Mesodermal cell (in vitro differentiated cells): ENCODE results near the gene DRC7.

ENCODE experiments used
- H3K27ac ChIP-seq: 2 replicates; pipeline ENCODE4 v1.7.0; 2013; ENCODE audit warnings: mild to moderate bottlenecking, low read depth, low read length, moderate library complexity; ENCODE audit not compliant: severe bottlenecking
- H3K36me3 ChIP-seq: 2 replicates; pipeline ENCODE4 v1.7.1; 2013; ENCODE audit warnings: mild to moderate bottlenecking, low read length, moderate library complexity; ENCODE audit not compliant: control insufficient read depth, insufficient read depth
- H3K4me1 ChIP-seq: one replicate; pipeline ENCODE4 v1.7.1; 2013; ENCODE audit warnings: mild to moderate bottlenecking, low read length; ENCODE audit not compliant: insufficient read depth, control insufficient read depth, poor library complexity, severe bottlenecking
- H3K4me3 ChIP-seq: 2 replicates; pipeline ENCODE4 v1.7.0; 2013; ENCODE audit warnings: low read length, control low read depth, mild to moderate bottlenecking; ENCODE audit not compliant: insufficient read depth, poor library complexity, severe bottlenecking; ENCODE audit errors: extremely low read depth
- H3K9me3 ChIP-seq: 2 replicates; pipeline ENCODE4 v1.7.1; 2013; ENCODE audit warnings: mild to moderate bottlenecking, low read length, moderate library complexity; ENCODE audit not compliant: control insufficient read depth
- whole genome bisulfite sequencing, 2 experiments: methylation state at CpG; one replicate each; pipeline ENCODE4 v1.1.5; 2013; ENCODE audit warnings: missing lambda C conversion rate in 2 of 2; ENCODE audit not compliant: insufficient coverage in 2 of 2; 5-methylcytosine and 5-hydroxymethylcytosine counted together

Gene DRC7

GRCh38 chr16:57649846-57650245 lies 44.8 kb upstream of the DRC7 start:
- no peak overlapping the region for H3K27ac ChIP-seq
- WGBS, 2 experiments, result 93 to 96% methylated on average over 6 to 7 of the region's 7 CpGs
- H3K9me3 ChIP-seq, result no peaks in the 10 kb centered on the region

GRCh38 chr16:57651344-57652333 lies 43.0 kb upstream of the DRC7 start:
- H3K4me3 ChIP-seq, result no peak overlapping the region
- WGBS, 2 experiments, result 88 to 89% methylated on average over 6 to 10 of the region's 10 CpGs
- H3K27ac ChIP-seq, result no peak overlapping the region
- H3K4me1 ChIP-seq, result peaks cover 17% of the 10 kb centered on the region
- no peaks in the 10 kb centered on the region for H3K9me3 ChIP-seq
- H3K36me3 ChIP-seq, result no peaks in the 10 kb centered on the region

More at GRCh38 chr16:57649846-57650245, 44.8 kb upstream of the DRC7 start:
- Histone ChIP-seq H3K4me1 (peaks cover 29% of the 10 kb centered on the region), H3K36me3 (no peaks in the 10 kb centered on the region), H3K4me3 (no peak overlapping the region)

GRCh38 chr16:57652695-57653471 lies 41.7 kb upstream of the DRC7 start:
- Histone ChIP-seq H3K4me3 (no peak overlapping the region), H3K4me1 (peaks cover 9% of the 10 kb centered on the region), H3K27ac (no peak overlapping the region), H3K9me3 (no peaks in the 10 kb centered on the region), H3K36me3 (no peaks in the 10 kb centered on the region)
- WGBS, 2 experiments, result 97% methylated on average over 11 to 18 of the region's 23 CpGs

GRCh38 chr16:57653936-57654335 lies 40.7 kb upstream of the DRC7 start:
- Histone ChIP-seq H3K9me3 (no peaks in the 10 kb centered on the region), H3K27ac (no peak overlapping the region)
- 88 to 89% methylated on average over 5 to 14 of the region's 16 CpGs for whole genome bisulfite sequencing, 2 experiments

GRCh38 chr16:57656342-57656955 lies 38.2 kb upstream of the DRC7 start:
- Histone ChIP-seq H3K4me3 (no peak overlapping the region), H3K36me3 (no peaks in the 10 kb centered on the region), H3K27ac (no peak overlapping the region), H3K9me3 (no peaks in the 10 kb centered on the region), H3K4me1 (peaks cover 9% of the 10 kb centered on the region)
- 90 to 93% methylated on average over 8 to 10 of the region's 11 CpGs for WGBS, 2 experiments

More at GRCh38 chr16:57653936-57654335, 40.7 kb upstream of the DRC7 start:
- no peaks in the 10 kb centered on the region for H3K36me3 ChIP-seq
- H3K4me3 ChIP-seq, result no peak overlapping the region
- peaks cover 9% of the 10 kb centered on the region for H3K4me1 ChIP-seq

GRCh38 chr16:57657228-57657627 lies 37.4 kb upstream of the DRC7 start:
- no peak overlapping the region for H3K27ac ChIP-seq
- no peak overlapping the region for H3K4me3 ChIP-seq
- H3K4me1 ChIP-seq, result peaks cover 9% of the 10 kb centered on the region
- H3K36me3 ChIP-seq, result no peaks in the 10 kb centered on the region
- WGBS, 2 experiments, result 100% methylated on average over 1 to 2 of the region's 13 CpGs
- no peaks in the 10 kb centered on the region for H3K9me3 ChIP-seq

- Histone ChIP-seq H3K36me3 (no peaks in the 10 kb centered on the region), H3K27ac (no peak overlapping the region), H3K4me1 (peaks cover 9% of the 10 kb centered on the region), H3K9me3 (no peaks in the 10 kb centered on the region), H3K4me3 (no peak overlapping the region)
- WGBS, 2 experiments, result 87 to 92% methylated on average over 8 of the region's 10 CpGs
These were observed 36.3 kb upstream of the DRC7 start for GRCh38 chr16:57658130-57658877.

GRCh38 chr16:57658878-57659674 lies 35.5 kb upstream of the DRC7 start:
- Histone ChIP-seq H3K4me3 (no peak overlapping the region), H3K36me3 (no peaks in the 10 kb centered on the region), H3K27ac (no peak overlapping the region), H3K9me3 (no peaks in the 10 kb centered on the region), H3K4me1 (peaks cover under 1% of the 10 kb centered on the region)
- WGBS, 2 experiments, result 90 to 91% methylated on average over 12 to 16 of the region's 19 CpGs

GRCh38 chr16:57660715-57661463 lies 33.7 kb upstream of the DRC7 start:
- WGBS, 2 experiments, result 93% methylated on average over 6 of the region's 11 CpGs
- Histone ChIP-seq H3K9me3 (no peaks in the 10 kb centered on the region), H3K27ac (no peak overlapping the region), H3K4me1 (no peaks in the 10 kb centered on the region), H3K36me3 (no peaks in the 10 kb centered on the region), H3K4me3 (no peak overlapping the region)
